IMR-90 (cell line): ENCODE results near the gene ARHGAP21.

Experiments used
- CEBPB ChIP-seq: IDR thresholded peaks from 2 replicates; pipeline ENCODE4 v1.6.1; 2012; ENCODE audit warnings: low read depth, low read length, improper control_type of control experiment
- CTCF ChIP-seq: conservative IDR thresholded peaks from 2 replicates; pipeline ENCODE4 v1.5.1; 2012; ENCODE audit warnings: mild to moderate bottlenecking, low read depth, low read length, improper control_type of control experiment
- FOS ChIP-seq: fragments of 150-350 bp; IDR thresholded peaks from 2 replicates; pipeline ENCODE4 v1.6.1; 2016; ENCODE audit warnings: low read depth, low read length
- POLR2A ChIP-seq: IDR thresholded peaks from 2 replicates; pipeline ENCODE4 v1.6.1; 2012; ENCODE audit warnings: mild to moderate bottlenecking, low read depth, low read length
- RAD21 ChIP-seq: IDR thresholded peaks from 2 replicates; pipeline ENCODE4 v1.6.1; 2012; ENCODE audit warnings: low read length, improper control_type of control experiment

GRCh38 chr10:24536636-24537035, 187.1 kb downstream of the ARHGAP21 start:
- TF ChIP-seq CTCF (no peak), POLR2A (no peak), RAD21 (no peak), CEBPB (no peak), FOS (no peak)
